ENCODE data around the gene SPDYE3. TPM values are rescaled to one million over a fixed set of nuclear protein-coding genes. Genes with fewer than 3 reads are reported as not detected.
A peak's percentile ranks its signal among the peaks of the same experiment; 100 is the strongest.
"Not testable (repeated sequence)": the region's sequence is repeated elsewhere in the genome, so short reads cannot be mapped to it uniquely, and the experiment has no call there.

Gene SPDYE3
- total and polyA plus RNA-seq, 4 donors = not detected

- not testable (repeated sequence) for DNase-seq; ATAC-seq (ENCODE audit: low FRiP score)
- 97 to 98% methylated on average over 7 of the region's 7 CpGs for WGBS, 2 donors
Observed at GRCh38 chr7:100363797-100364196, 56.3 kb downstream of the SPDYE3 start.

DNA sequence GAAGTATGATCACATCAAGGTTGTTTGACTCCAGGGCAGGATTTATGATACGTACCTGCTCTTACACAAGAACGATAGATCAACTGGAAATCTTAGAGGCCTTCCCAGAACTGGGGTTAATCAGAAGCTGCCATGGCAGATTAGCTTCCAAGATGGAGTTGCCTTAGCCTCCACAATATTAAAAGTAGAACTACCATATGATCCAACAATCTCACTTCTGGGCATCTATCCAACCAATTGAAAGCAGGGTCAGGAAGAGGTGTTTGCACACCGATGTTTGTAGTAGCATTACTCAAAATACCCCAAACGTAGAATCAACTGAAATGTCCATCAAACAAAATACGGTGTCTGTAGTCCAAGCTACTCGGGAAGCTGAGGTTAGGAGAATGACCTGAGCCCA, 57.0 kb downstream of the SPDYE3 start:
- intact Hi-C loops (cut with DNase I) = no loop called here
- 90 to 91% methylated on average over 6 of the region's 6 CpGs for whole genome bisulfite sequencing, 2 donors
- ATAC-seq (ENCODE audit: low FRiP score) (no peak), DNase-seq (no peak)
- no peaks in the 10 kb centered on the region for H3K9me3 ChIP-seq (ENCODE audit: control insufficient read depth, low read length)
- H3K27ac ChIP-seq (ENCODE audit: low read depth in 1 of 2, low read length in 2 of 2) = no peak overlapping the region
- H3K4me3 ChIP-seq (ENCODE audit: low read length in 2 of 2) = no peak overlapping the region
- no peaks in the 10 kb centered on the region for H3K27me3 ChIP-seq (ENCODE audit: control insufficient read depth in 1 of 2, insufficient read depth in 2 of 2, low read length in 1 of 2)
- H3K36me3 ChIP-seq (ENCODE audit: control insufficient read depth in 1 of 2, insufficient read depth in 2 of 2, low read length in 1 of 2) = peaks cover under 1 to 7% of the 10 kb centered on the region in 2 donors
- H3K4me1 ChIP-seq (ENCODE audit: control insufficient read depth in 1 of 2, insufficient read depth in 2 of 2, low read length in 2 of 2) = no peaks in the 10 kb centered on the region

More at GRCh38 chr7:100363797-100364196, 56.3 kb downstream of the SPDYE3 start:
- intact Hi-C loops (cut with DNase I); H3K27ac ChIP-seq (ENCODE audit: low read depth in 1 of 2, low read length in 2 of 2); H3K9me3 ChIP-seq (ENCODE audit: control insufficient read depth, low read length); H3K4me3 ChIP-seq (ENCODE audit: low read length in 2 of 2); H3K4me1 ChIP-seq (ENCODE audit: control insufficient read depth in 1 of 2, insufficient read depth in 2 of 2, low read length in 2 of 2); H3K27me3 ChIP-seq (ENCODE audit: control insufficient read depth in 1 of 2, insufficient read depth in 2 of 2, low read length in 1 of 2); H3K36me3 ChIP-seq (ENCODE audit: control insufficient read depth in 1 of 2, insufficient read depth in 2 of 2, low read length in 1 of 2): not testable (repeated sequence)

DNA sequence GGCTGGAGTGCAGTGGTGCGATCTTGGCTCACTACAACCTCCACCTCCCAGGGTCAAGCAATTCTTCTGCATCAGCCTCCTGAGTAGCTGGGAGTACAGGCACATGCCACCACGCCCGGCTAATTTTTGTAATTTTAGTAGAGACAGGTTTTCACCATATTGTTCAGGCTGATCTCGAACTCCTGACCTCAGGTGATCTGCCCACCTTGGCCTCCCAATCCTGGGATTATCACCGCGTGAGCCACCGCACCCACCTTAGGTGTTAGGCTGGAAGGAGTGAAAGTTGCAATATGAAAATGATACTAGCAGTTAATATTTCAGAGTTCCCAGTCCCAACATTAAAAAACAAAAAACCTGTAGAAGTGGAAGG, 58.5 kb downstream of the SPDYE3 start:
- H3K4me1 ChIP-seq (ENCODE audit: control insufficient read depth in 1 of 2, insufficient read depth in 2 of 2, low read length in 2 of 2); intact Hi-C loops (cut with DNase I); H3K27ac ChIP-seq (ENCODE audit: low read depth in 1 of 2, low read length in 2 of 2); H3K36me3 ChIP-seq (ENCODE audit: control insufficient read depth in 1 of 2, insufficient read depth in 2 of 2, low read length in 1 of 2); H3K27me3 ChIP-seq (ENCODE audit: control insufficient read depth in 1 of 2, insufficient read depth in 2 of 2, low read length in 1 of 2); ATAC-seq (ENCODE audit: low FRiP score); H3K4me3 ChIP-seq (ENCODE audit: low read length in 2 of 2); DNase-seq; H3K9me3 ChIP-seq (ENCODE audit: control insufficient read depth, low read length): not testable (repeated sequence)
- WGBS, 2 donors = 96% methylated on average over 7 of the region's 7 CpGs

DNA sequence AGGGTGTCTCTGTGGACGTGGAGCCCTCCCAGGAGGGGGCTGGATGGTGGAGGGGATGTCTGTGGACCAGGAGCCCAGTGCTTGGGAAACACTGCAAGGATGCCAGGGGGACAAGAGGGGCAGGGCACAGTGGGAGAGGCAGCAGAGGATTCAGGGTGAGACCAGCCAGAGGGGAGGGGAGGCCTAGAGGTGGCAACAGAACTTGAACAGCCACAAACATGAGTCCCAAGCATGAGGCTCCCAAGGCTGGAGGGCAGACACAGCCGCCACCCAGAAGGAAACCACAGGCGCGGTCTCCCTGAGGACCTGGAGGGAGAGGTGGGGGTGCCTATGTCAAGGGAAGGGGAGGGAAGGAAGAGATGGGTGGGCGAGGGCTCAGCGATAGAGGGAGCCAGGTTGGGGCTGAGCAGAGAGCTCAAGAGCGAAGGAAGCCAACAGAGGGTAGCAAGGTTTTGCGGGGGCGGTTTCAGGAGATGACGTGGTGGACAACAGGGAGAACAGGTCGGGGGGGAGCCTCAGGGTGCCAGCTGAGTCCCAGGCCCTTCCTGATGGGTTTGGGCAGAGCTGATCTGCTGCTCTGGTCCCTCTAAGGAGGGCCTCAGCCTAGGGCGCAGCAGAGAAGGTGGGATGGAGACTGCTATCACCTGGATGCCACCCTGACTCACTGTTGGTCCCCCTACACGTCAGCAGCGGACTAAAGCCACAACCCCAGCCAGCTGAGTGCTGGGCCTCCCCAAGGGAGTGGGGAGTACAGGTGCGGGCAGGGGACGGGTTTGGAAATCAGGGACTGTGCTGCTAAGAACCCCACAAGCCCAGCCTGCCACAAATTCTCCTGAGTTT, 59.1 kb downstream of the SPDYE3 start:
- peaks cover 0 to 5% of the 10 kb centered on the region in 2 donors for H3K36me3 ChIP-seq (ENCODE audit: control insufficient read depth in 1 of 2, insufficient read depth in 2 of 2, low read length in 1 of 2)
- ATAC-seq (ENCODE audit: low FRiP score) (no peak), DNase-seq (peak in 1 of 2 donors; percentile 57)
- H3K4me1 ChIP-seq (ENCODE audit: control insufficient read depth in 1 of 2, insufficient read depth in 2 of 2, low read length in 2 of 2) = no peaks in the 10 kb centered on the region
- H3K27ac ChIP-seq (ENCODE audit: low read depth in 1 of 2, low read length in 2 of 2) = no peak overlapping the region
- no peaks in the 10 kb centered on the region for H3K9me3 ChIP-seq (ENCODE audit: control insufficient read depth, low read length)
- H3K27me3 ChIP-seq (ENCODE audit: control insufficient read depth in 1 of 2, insufficient read depth in 2 of 2, low read length in 1 of 2) = no peaks in the 10 kb centered on the region
- intact Hi-C loops (cut with DNase I) = no loop called here
- H3K4me3 ChIP-seq (ENCODE audit: low read length in 2 of 2) = no peak overlapping the region
- 89 to 92% methylated on average over 16 of the region's 16 CpGs for WGBS, 2 donors

- WGBS, 2 donors = 93 to 95% methylated on average over 8 of the region's 8 CpGs
- Histone ChIP-seq H3K4me3 (ENCODE audit: low read length in 2 of 2) (no peak overlapping the region), H3K27me3 (ENCODE audit: control insufficient read depth in 1 of 2, insufficient read depth in 2 of 2, low read length in 1 of 2) (no peaks in the 10 kb centered on the region), H3K36me3 (ENCODE audit: control insufficient read depth in 1 of 2, insufficient read depth in 2 of 2, low read length in 1 of 2) (no peaks in the 10 kb centered on the region), H3K27ac (ENCODE audit: low read depth in 1 of 2, low read length in 2 of 2) (no peak overlapping the region), H3K4me1 (ENCODE audit: control insufficient read depth in 1 of 2, insufficient read depth in 2 of 2, low read length in 2 of 2) (no peaks in the 10 kb centered on the region), H3K9me3 (ENCODE audit: control insufficient read depth, low read length) (no peaks in the 10 kb centered on the region)
- intact Hi-C loops (cut with DNase I) = no loop called here
- no peak for ATAC-seq (ENCODE audit: low FRiP score)
- DNase-seq = peak in 1 of 2 donors; percentile 39
Observed at GRCh38 chr7:100367251-100367620, 59.7 kb downstream of the SPDYE3 start.

DNA sequence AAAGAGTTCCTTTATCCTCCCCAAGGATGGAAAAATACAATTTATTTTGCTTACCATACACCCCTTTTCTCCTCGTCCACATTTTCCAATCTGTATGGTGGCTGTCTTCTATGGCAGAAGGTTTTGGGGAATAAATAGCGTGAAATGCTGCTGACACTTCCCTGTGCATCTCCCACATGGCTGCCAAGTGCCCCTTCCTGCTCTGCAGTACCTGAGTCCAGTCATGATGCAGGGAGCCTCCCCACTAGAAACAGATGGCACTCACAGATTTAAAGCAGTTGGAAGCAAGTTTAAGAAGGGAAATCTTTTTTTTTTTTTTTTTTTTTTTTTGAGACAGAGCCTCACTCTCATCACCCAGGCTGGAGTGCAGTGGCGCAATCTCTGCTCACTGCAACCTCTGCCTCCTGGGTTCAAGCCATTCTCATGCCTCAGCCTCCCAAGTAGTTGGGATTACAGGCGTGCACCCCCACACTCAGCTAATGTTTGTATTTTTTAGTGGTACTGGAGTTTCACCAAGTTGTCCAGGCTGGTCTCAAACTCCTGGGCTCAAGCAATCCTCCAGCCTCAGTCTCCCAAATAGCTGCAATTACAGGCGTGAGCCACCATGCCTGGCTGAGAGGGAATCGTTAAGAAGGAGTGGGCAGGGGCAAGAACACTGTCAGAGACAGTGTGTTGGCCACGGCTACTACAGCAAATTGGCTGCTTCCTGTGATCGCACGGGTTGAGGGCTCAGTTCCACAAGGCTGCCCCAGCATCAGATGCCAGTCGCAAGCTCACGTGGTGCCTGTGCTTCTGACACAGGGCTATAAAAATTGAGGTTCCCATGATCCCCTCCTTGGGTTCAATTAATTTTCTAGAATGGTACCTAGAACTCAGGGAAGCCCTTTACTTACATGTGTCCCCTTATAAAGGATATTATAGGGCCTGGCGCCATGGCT, 60.4 kb downstream of the SPDYE3 start:
- 86 to 90% methylated on average over 12 of the region's 12 CpGs for WGBS, 2 donors
- H3K36me3 ChIP-seq (ENCODE audit: control insufficient read depth in 1 of 2, insufficient read depth in 2 of 2, low read length in 1 of 2) = no peaks in the 10 kb centered on the region
- DNase-seq (peak; percentile 69 to 79), ATAC-seq (ENCODE audit: low FRiP score) (no peak)
- no peak overlapping the region for H3K4me3 ChIP-seq (ENCODE audit: low read length in 2 of 2)
- H3K27me3 ChIP-seq (ENCODE audit: control insufficient read depth in 1 of 2, insufficient read depth in 2 of 2, low read length in 1 of 2) = no peaks in the 10 kb centered on the region
- intact Hi-C loops (cut with DNase I) = no loop called here
- no peak overlapping the region for H3K27ac ChIP-seq (ENCODE audit: low read depth in 1 of 2, low read length in 2 of 2)
- H3K9me3 ChIP-seq (ENCODE audit: control insufficient read depth, low read length) = no peaks in the 10 kb centered on the region
- no peaks in the 10 kb centered on the region for H3K4me1 ChIP-seq (ENCODE audit: control insufficient read depth in 1 of 2, insufficient read depth in 2 of 2, low read length in 2 of 2)

DNA sequence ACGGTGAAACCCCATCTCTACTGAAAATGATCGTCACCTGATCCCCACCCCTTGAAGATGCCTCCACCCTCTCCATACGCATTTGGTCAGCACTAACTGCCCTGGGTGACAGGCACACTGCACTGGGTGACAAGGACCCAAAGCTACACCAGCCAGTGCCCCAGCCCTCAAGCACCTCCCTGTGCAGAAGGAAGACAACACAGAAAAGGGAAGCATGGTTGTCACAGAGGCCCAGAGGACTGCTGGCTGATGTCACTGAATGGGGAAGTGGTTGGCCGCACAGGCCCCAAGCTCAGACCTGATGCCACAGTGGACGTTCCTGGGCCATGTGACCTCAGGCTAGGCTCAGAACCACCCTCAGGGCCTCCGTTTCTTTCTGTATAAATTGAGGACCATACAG, 61.6 kb downstream of the SPDYE3 start:
- H3K27ac ChIP-seq (ENCODE audit: low read depth in 1 of 2, low read length in 2 of 2) = no peak overlapping the region
- H3K27me3 ChIP-seq (ENCODE audit: control insufficient read depth in 1 of 2, insufficient read depth in 2 of 2, low read length in 1 of 2) = no peaks in the 10 kb centered on the region
- no peaks in the 10 kb centered on the region for H3K4me1 ChIP-seq (ENCODE audit: control insufficient read depth in 1 of 2, insufficient read depth in 2 of 2, low read length in 2 of 2)
- ATAC-seq (ENCODE audit: low FRiP score) (peak; percentile 66), DNase-seq (peak; percentile 76 to 90)
- intact Hi-C loops (cut with DNase I) = no loop called here
- no peaks in the 10 kb centered on the region for H3K36me3 ChIP-seq (ENCODE audit: control insufficient read depth in 1 of 2, insufficient read depth in 2 of 2, low read length in 1 of 2)
- H3K9me3 ChIP-seq (ENCODE audit: control insufficient read depth, low read length) = no peaks in the 10 kb centered on the region
- WGBS, 2 donors = 63 to 72% methylated on average over 6 of the region's 6 CpGs
- H3K4me3 ChIP-seq (ENCODE audit: low read length in 2 of 2) = no peak overlapping the region

DNA sequence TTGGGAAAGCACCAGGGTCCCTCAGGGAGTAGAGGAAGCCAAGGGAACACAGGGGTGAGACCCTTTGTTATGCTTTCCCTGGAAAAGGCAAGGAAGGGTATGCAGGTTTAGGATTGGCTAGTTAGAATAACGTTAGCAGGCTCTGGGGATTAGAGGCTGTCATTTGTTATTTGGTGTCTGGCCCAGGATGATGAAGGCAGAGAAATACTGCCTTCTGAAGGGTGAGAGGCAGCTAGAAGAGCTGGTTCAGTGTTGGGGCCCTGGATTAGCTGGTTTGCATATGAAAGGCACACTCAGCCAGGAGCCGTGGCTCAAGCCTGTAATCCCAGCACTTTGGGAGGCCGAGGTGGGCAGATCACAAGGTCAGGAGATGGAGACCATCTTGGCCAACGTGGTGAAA, 62.8 kb downstream of the SPDYE3 start:
- H3K27me3 ChIP-seq (ENCODE audit: control insufficient read depth in 1 of 2, insufficient read depth in 2 of 2, low read length in 1 of 2) = no peaks in the 10 kb centered on the region
- peak in 1 of 2 donors; percentile 24 for DNase-seq
- H3K4me3 ChIP-seq (ENCODE audit: low read length in 2 of 2) = no peak overlapping the region
- no peak for ATAC-seq (ENCODE audit: low FRiP score)
- H3K36me3 ChIP-seq (ENCODE audit: control insufficient read depth in 1 of 2, insufficient read depth in 2 of 2, low read length in 1 of 2) = no peaks in the 10 kb centered on the region
- no peaks in the 10 kb centered on the region for H3K9me3 ChIP-seq (ENCODE audit: control insufficient read depth, low read length)
- 10 to 19% methylated on average over 4 of the region's 4 CpGs for WGBS, 2 donors
- H3K4me1 ChIP-seq (ENCODE audit: control insufficient read depth in 1 of 2, insufficient read depth in 2 of 2, low read length in 2 of 2) = no peaks in the 10 kb centered on the region
- no peak overlapping the region for H3K27ac ChIP-seq (ENCODE audit: low read depth in 1 of 2, low read length in 2 of 2)
- intact Hi-C loops (cut with DNase I) = no loop called here

Data from aorta (tissue), 5 donors.